Choroid plexus epithelial cell (primary cell): ENCODE measurements around the gene ZFP82.
A peak's percentile ranks its signal among the peaks of the same experiment; 100 is the strongest.

Experiments
- DNase-seq: peaks from one replicate; pipeline ENCODE4 v3.0.0-alpha.2; 2010; ENCODE audit warnings: low read depth
- H3K4me3 ChIP-seq: 2 replicates; pipeline ENCODE4 v1.5.1; 2011; ENCODE audit warnings: low read depth, mild to moderate bottlenecking, control low read depth, low read length, moderate library complexity
- TF ChIP-seq, protein P1 (sequence below): conservative IDR thresholded peaks from 2 replicates; pipeline ENCODE4 v1.5.1; 2011; ENCODE audit warnings: low read depth, mild to moderate bottlenecking, control low read depth, inconsistent platforms, low read length, moderate library complexity

ZFP82 gene

GRCh38 chr19:36398571-36398970, 19.9 kb downstream of the ZFP82 start:
- TF ChIP-seq, protein P1, sequence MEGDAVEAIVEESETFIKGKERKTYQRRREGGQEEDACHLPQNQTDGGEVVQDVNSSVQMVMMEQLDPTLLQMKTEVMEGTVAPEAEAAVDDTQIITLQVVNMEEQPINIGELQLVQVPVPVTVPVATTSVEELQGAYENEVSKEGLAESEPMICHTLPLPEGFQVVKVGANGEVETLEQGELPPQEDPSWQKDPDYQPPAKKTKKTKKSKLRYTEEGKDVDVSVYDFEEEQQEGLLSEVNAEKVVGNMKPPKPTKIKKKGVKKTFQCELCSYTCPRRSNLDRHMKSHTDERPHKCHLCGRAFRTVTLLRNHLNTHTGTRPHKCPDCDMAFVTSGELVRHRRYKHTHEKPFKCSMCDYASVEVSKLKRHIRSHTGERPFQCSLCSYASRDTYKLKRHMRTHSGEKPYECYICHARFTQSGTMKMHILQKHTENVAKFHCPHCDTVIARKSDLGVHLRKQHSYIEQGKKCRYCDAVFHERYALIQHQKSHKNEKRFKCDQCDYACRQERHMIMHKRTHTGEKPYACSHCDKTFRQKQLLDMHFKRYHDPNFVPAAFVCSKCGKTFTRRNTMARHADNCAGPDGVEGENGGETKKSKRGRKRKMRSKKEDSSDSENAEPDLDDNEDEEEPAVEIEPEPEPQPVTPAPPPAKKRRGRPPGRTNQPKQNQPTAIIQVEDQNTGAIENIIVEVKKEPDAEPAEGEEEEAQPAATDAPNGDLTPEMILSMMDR: no peak
- no peak overlapping the region for H3K4me3 ChIP-seq
- no peak for DNase-seq

DNA sequence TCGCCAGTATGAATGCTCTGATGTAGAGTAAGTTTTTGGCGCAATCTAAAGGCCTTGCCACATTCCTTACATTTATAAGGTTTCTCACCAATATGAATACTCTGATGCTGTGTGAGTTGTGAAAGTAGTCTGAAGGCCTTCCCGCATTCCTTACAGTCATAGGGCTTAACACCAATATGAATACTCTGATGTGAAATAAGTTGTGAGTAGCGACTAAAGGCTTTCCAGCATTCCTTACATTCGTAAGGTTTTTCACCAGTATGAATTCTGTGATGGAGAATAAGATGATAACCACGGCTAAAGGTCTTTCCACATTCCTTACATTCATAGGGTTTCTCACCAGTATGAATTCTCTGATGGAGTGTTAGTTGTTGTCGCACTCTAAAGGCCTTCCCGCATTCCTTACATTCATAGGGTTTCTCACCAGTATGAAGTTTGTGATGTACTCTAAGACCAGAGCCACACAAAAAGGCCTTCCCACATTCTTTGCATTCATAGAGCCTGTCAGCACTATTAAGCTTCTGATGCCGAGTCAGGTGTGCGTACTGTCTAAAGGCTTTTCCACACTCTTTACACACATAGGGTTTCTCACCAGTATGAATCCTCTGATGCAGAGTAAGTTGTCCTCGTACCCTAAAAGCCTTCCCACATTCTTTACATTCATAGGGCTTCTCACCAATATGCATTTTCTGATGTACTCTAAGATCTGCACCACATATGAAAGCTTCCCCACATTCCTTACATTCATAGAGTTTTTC, 25.3 kb downstream of the ZFP82 start:
- TF ChIP-seq, protein P1: no peak
- DNase-seq: no peak
- no peak overlapping the region for H3K4me3 ChIP-seq

DNA sequence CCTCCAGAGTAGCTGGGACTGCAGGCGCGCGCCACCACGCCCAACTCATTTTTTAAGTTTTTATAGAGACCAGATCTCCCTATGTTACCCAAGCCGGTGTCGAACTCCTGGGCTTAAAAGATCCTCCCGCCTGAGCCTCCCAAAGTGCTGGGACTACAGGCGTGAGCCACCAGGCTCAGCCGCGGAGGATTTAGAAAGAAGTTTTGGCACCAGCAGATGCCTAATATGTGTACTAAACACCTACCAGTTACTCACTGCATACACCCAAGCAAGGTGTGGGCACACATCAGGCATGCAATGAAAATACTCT, 39.0 kb downstream of the ZFP82 start:
- TF ChIP-seq, protein P1: no peak
- DNase-seq: no peak
- H3K4me3 ChIP-seq: peak overlapping the region; percentile 95

DNA sequence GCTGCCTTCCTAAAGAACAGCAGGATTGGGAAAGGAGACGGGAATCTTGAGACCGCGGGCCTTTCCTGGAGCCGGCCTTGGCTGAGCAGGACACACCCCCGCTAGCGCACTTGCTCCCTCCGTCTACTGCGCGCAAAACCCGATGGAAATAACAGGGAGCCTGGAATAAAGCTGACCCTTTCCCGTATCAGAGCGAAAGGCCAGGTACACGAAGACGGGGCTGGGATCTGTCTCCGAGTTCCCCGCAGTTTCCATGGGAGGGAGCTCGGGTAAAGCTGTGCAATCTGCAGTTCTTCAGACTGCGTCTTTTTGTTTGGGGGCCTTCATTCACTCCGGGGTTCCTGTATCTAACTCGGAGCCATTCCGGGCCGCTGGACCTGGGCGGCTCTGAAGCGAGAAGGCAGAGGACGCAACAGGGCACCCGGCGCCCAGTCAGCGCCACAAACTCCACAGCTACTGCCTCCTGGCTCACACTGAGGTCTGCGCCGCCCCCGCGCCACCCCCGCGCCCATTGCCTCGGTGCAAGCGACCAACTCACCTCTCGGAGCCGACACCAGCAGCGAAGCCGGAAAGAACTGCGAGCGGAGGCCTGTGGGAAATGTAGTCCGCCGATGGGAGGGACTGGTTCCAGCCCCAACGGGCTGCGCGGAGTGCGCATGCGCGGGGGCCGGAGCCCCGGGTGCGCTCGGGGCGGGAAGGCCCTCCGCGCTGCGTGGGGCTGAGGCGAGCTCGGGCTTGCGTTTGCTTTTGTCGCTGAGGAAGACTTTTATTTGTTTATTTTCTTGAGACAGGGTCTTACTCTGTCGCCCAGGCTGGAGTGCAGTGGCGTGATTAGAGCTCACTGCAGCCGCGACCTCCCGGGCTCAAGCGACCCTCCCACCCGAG, 39.6 kb downstream of the ZFP82 start, which contains the start of gene ZFP14:
ZFP14 (minus strand) TSS at position 577 of the 885 bp plus-strand sequence. CDS start 11,309 bp downstream, outside the sequence.
- peak; percentile 95 for DNase-seq
- TF ChIP-seq, protein P1: peak; percentile 52
- H3K4me3 ChIP-seq: peak within 1 kb of the TSS; percentile 95

DNA sequence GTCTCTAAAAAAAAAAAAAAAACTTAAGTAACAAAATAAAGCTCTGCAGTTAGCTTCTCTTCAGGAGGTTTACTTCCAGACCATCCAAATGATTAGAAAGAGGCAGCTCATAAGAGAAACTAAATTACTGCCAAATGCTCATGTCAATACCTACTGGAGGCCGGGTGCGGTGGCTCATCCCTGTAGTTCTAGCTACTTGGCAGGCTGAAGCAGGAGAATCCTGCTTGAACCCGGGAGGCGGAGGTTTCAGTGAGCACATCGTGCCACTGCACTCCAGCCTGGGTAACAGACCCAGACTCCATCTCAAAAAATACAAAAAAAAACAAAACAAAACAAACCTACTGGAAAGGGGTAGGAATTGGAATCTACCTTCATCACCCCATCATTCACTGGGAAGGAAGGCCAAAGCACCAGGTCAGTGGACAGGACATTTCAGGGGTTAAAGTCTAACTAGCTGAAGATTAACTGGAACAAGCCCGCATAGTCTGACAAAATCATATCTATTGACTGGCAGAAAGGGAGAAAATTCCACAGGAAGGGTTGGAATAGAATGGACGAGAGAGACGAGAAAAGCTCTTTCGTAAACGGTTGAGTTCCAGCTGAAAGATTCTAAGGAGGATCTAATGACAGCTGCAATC, 40.8 kb downstream of the ZFP82 start:
- TF ChIP-seq, protein P1: no peak
- no peak for DNase-seq
- H3K4me3 ChIP-seq: peak overlapping the region; percentile 95

GRCh38 chr19:36373638-36374156, 44.7 kb downstream of the ZFP82 start:
- no peak overlapping the region for H3K4me3 ChIP-seq
- TF ChIP-seq, protein P1: no peak
- no peak for DNase-seq
